HepG2 (cell line): ENCODE data around the gene ETV6. TPM values are rescaled to one million over a fixed set of nuclear protein-coding genes. Genes with fewer than 3 reads are reported as not detected.

Experiments
- ATAC-seq: fragments of 200-7000 bp; cut with Tn5 transposase; 3 replicates; pipeline ENCODE4 v1.9.1; 2020; ENCODE audit warnings: mild to moderate bottlenecking, moderate library complexity
- BruUV-seq: library from RNA; stranded (reverse); fragments of 400-500 nt; replicated peaks from 2 replicates; lab custom pipeline; 2021; lab: Mats Ljungman, UMichigan
- CTCF ChIA-PET: fragments of 300-600 bp; formaldehyde crosslinking; extraction: SDS; loops from one replicate; lab custom pipeline; 2021; ENCODE audit warnings: low total read pairs, inconsistent platforms, low intra/inter-chr PET ratio; lab: Yijun Ruan, JAX
- POLR2A ChIA-PET: fragments of 350-600 bp; sonication (Branson Sonifier 250); formaldehyde crosslinking; loops from one replicate; lab custom pipeline; 2020; ENCODE audit warnings: antibody characterized with exemption, inconsistent platforms; lab: Yijun Ruan, JAX
- DNase-seq: peaks from one replicate; pipeline ENCODE4 v3.0.0-alpha.2; 2015; ENCODE audit warnings: low spot score
- FAIRE-seq: peaks from 3 replicates; lab custom pipeline; 2011; peaks lifted over from hg19 to GRCh38; lab: Jason Lieb, UNC
- H2AFZ ChIP-seq: one replicate; pipeline ENCODE4 v1.6.1; 2011; ENCODE audit warnings: low read length, inconsistent platforms
- H3K27ac ChIP-seq: fragments of 300-600 bp; 3 replicates; pipeline ENCODE4 v1.8.0; 2011; ENCODE audit warnings: mixed run types, mild to moderate bottlenecking, mixed read lengths, low read length, inconsistent platforms; ENCODE audit not compliant: insufficient read depth; ENCODE audit errors: extremely low read length
- H3K27me3 ChIP-seq, 2 experiments: fragments of 200-600 bp in 1 of 2; 2 replicates in 1 of 2; 3 replicates in 1 of 2; pipeline versions ENCODE4 v1.6.0 to v1.8.0; 2011; ENCODE audit warnings: low read length in 2 of 2, mild to moderate bottlenecking in 2 of 2, moderate library complexity in 2 of 2, inconsistent platforms in 1 of 2; ENCODE audit not compliant: insufficient read depth in 2 of 2, control insufficient read depth in 1 of 2
- H3K36me3 ChIP-seq, 2 experiments: fragments of 200-600 bp in 1 of 2; replicated peaks in 1 of 2; 2 replicates in 1 of 2; 3 replicates in 1 of 2; pipeline versions ENCODE4 v1.5.1 to v1.8.0; 2011; ENCODE audit warnings: low read length in 2 of 2, inconsistent platforms in 1 of 2; ENCODE audit not compliant: insufficient read depth in 2 of 2, control insufficient read depth in 1 of 2
- H3K4me1 ChIP-seq: 2 replicates; pipeline ENCODE4 v1.5.1; 2012; ENCODE audit warnings: low read length, inconsistent platforms; ENCODE audit not compliant: insufficient read depth
- H3K4me2 ChIP-seq: 2 replicates; pipeline ENCODE4 v1.6.0; 2011; ENCODE audit warnings: low read depth, low read length, inconsistent platforms
- H3K4me3 ChIP-seq, 3 experiments: fragments of 200-600 bp in 1 of 3; sonication (generic), shearing (Covaris generic) in 1 of 3; replicated peaks in 1 of 3; 2 replicates each; pipeline ENCODE4 v1.5.1; 2011 to 2016; ENCODE audit warnings: low read length in 3 of 3, inconsistent platforms in 2 of 3, low read depth in 2 of 3, mild to moderate bottlenecking in 2 of 3, control low read depth in 1 of 3, mixed read lengths in 1 of 3; ENCODE audit not compliant: insufficient read depth in 1 of 3
- H3K79me2 ChIP-seq: one replicate; pipeline ENCODE4 v1.6.1; 2011; ENCODE audit warnings: low read length, inconsistent platforms; ENCODE audit not compliant: insufficient read depth
- H3K9ac ChIP-seq: 2 replicates; pipeline ENCODE4 v1.6.0; 2011; ENCODE audit warnings: mild to moderate bottlenecking, low read depth, low read length, inconsistent platforms; ENCODE audit not compliant: insufficient read depth
- H3K9me3 ChIP-seq: 2 replicates; pipeline ENCODE4 v1.5.1; 2012; ENCODE audit warnings: mild to moderate bottlenecking, low read length
- H4K20me1 ChIP-seq: 2 replicates; pipeline ENCODE4 v1.6.0; 2011; ENCODE audit warnings: inconsistent platforms, mild to moderate bottlenecking, low read length, moderate library complexity; ENCODE audit not compliant: insufficient read depth
- ARID2 ChIP-seq: sonication (generic); formaldehyde crosslinking; IDR thresholded peaks from 2 replicates; pipeline ENCODE4 v1.8.1; 2022; ENCODE audit warnings: mild to moderate bottlenecking, missing genetic modification reagents, borderline replicate concordance
- ARNTL ChIP-seq: sonication (generic); formaldehyde crosslinking; IDR thresholded peaks from 2 replicates; pipeline ENCODE4 v1.4.0; 2020; ENCODE audit warnings: mild to moderate bottlenecking, missing genetic modification reagents
- CCAR2 ChIP-seq: fragments of 200-400 bp; formaldehyde crosslinking; optimal IDR thresholded peaks from 2 replicates; pipeline ENCODE3; 2018; ENCODE audit warnings: low read depth, mild to moderate bottlenecking, low read length, moderate library complexity
- CEBPZ ChIP-seq: IDR thresholded peaks from 2 replicates; pipeline ENCODE4 v1.6.1; 2012; ENCODE audit warnings: low read length, improper control_type of control experiment
- IRF9 ChIP-seq: sonication (generic); formaldehyde crosslinking; IDR thresholded peaks from 2 replicates; pipeline ENCODE4 v1.8.0; 2022; ENCODE audit warnings: missing genetic modification reagents, mild to moderate bottlenecking, borderline replicate concordance
- MNT ChIP-seq: fragments of 450-650 bp; IDR thresholded peaks from 2 replicates; pipeline ENCODE4 v1.6.1; 2016
- MTF1 ChIP-seq: sonication (generic); formaldehyde crosslinking; IDR thresholded peaks from 2 replicates; pipeline ENCODE4 v1.5.0; 2020; ENCODE audit warnings: missing genetic modification reagents
- NFYC ChIP-seq: IDR thresholded peaks from 2 replicates; pipeline ENCODE4 v1.6.1; 2016; ENCODE audit warnings: missing genetic modification reagents, missing compliant biosample characterization
- PHF8 ChIP-seq: sonication (generic); formaldehyde crosslinking; IDR thresholded peaks from 2 replicates; pipeline ENCODE4 v1.5.0; 2020; ENCODE audit warnings: missing genetic modification reagents
- PRMT3 ChIP-seq: sonication (generic); formaldehyde crosslinking; IDR thresholded peaks from 2 replicates; pipeline ENCODE4 v1.8.1; 2022; ENCODE audit warnings: low read depth, mild to moderate bottlenecking, moderate library complexity, missing genetic modification reagents, borderline replicate concordance
- SMAD3 ChIP-seq: sonication (generic); formaldehyde crosslinking; IDR thresholded peaks from 2 replicates; pipeline ENCODE4 v1.4.0; 2020; ENCODE audit warnings: missing genetic modification reagents
- TEAD3 ChIP-seq: optimal IDR thresholded peaks from 2 replicates; pipeline ENCODE3; 2016; ENCODE audit warnings: borderline replicate concordance
- ZFP36 ChIP-seq: fragments of 150-350 bp; IDR thresholded peaks from 2 replicates; pipeline ENCODE4 v1.6.1; 2018; ENCODE audit warnings: borderline replicate concordance, low read length, low read depth; ENCODE audit not compliant: partially characterized antibody
- ZFP90 ChIP-seq: sonication (generic); formaldehyde crosslinking; IDR thresholded peaks from 2 replicates; pipeline ENCODE4 v1.8.0; 2022; ENCODE audit warnings: missing genetic modification reagents, mild to moderate bottlenecking, inconsistent platforms, borderline replicate concordance
- ZNF232 ChIP-seq: sonication (generic); formaldehyde crosslinking; IDR thresholded peaks from 2 replicates; pipeline ENCODE4 v1.4.0; 2020; ENCODE audit warnings: missing genetic modification reagents, borderline replicate concordance
- ZNF30 ChIP-seq: sonication (generic); formaldehyde crosslinking; IDR thresholded peaks from 2 replicates; pipeline ENCODE4 v1.5.0; 2020; ENCODE audit warnings: mild to moderate bottlenecking, missing genetic modification reagents
- ZNF784 ChIP-seq: sonication (generic); formaldehyde crosslinking; IDR thresholded peaks from 2 replicates; pipeline ENCODE4 v1.5.1; 2020; ENCODE audit warnings: missing genetic modification reagents, mild to moderate bottlenecking, borderline replicate concordance
- ZNF841 ChIP-seq: sonication (generic); formaldehyde crosslinking; IDR thresholded peaks from 2 replicates; pipeline ENCODE4 v1.8.1; 2023; ENCODE audit warnings: missing genetic modification reagents, borderline replicate concordance
- ZSCAN21 ChIP-seq: sonication (generic); formaldehyde crosslinking; IDR thresholded peaks from 2 replicates; pipeline ENCODE4 v1.8.0; 2022; ENCODE audit warnings: mild to moderate bottlenecking, missing genetic modification reagents, moderate library complexity, borderline replicate concordance
- WGBS: methylation state at CpG from one replicate; pipeline ENCODE4 v1.1.6; 2017; ENCODE audit warnings: low lambda C conversion rate; 5-methylcytosine and 5-hydroxymethylcytosine counted together
- in situ Hi-C: cut with HindIII; loops from 2 replicates; pipeline ENCODE4 v1.10.0; 2017; ENCODE audit warnings: low pct_unique_long_range_greater_than_20kb; ENCODE audit not compliant: extremely low pct_ligation_motif_present
- intact Hi-C: fragments of 100-400 bp; cut with micrococcal nuclease; formaldehyde crosslinking; loops from one replicate; pipeline ENCODE4 v1.10.0; 2022; ENCODE audit not compliant: unreplicated experiment
- polyA plus RNA-seq, 8 experiments: library from polyadenylated mRNA; depleted of rRNA in 3 of 8; stranded (reverse) in 7 of 8; unstranded in 1 of 8; fragments of >200 nt; fragmentation: Illumina TruSeq in 4 of 8; extraction: Trizol in 4 of 8; gene quantifications; 2 replicates each; pipeline versions ENCODE4 v1.2.1 to v1.2.3, GENCODE V29; 2011 to 2016; ENCODE audit warnings: low read depth in 4 of 8, missing spikeins in 1 of 8, mixed read lengths in 1 of 8; ENCODE audit not compliant: insufficient read depth in 1 of 8
- total RNA-seq, 5 experiments: library from RNA; depleted of rRNA; stranded (reverse); fragments of >200 nt; fragmentation: Illumina TruSeq; extraction: Trizol; gene quantifications; 2 replicates each; pipeline ENCODE4 v1.2.3, GENCODE V29; 2016; ENCODE audit warnings: low read depth in 1 of 5

The ETV6 gene
- total and polyA plus RNA-seq, 2 of the 13 experiments (the other 11 are each of a cell fraction or from before 2014, with no cell fraction given), result 2.2 to 3.0 TPM

GRCh38 chr12:11895421-11896078 lies 246.1 kb downstream of the ETV6 start:
- DNase-seq (no peak), ATAC-seq (no peak), FAIRE-seq (no peak)
- ChIA-PET CTCF (no interaction called here), POLR2A (no interaction called here)
- Histone ChIP-seq H3K36me3 (no peaks in the 10 kb centered on the region; a peak in 2 of 5 replicates), H3K27me3 (no peaks in the 10 kb centered on the region), H3K9me3 (no peaks in the 10 kb centered on the region), H3K4me3 (no peak overlapping the region), H3K79me2 (no peaks in the 10 kb centered on the region), H3K4me1 (peaks cover 23% of the 10 kb centered on the region), H3K9ac (no peak overlapping the region), H4K20me1 (no peaks in the 10 kb centered on the region), H3K27ac (no peak overlapping the region), H2AFZ (no peak overlapping the region), H3K4me2 (no peak overlapping the region)
- intact Hi-C loops, result no loop called here
- BruUV-seq, result no TSS peak
- 91% methylated on average over 6 of the region's 7 CpGs for WGBS
- in situ Hi-C loops, result no loop called here
- TF ChIP-seq ZSCAN21 (CRISPR knock-in tag), result no peak
- no peak for TF ChIP-seq ZNF30 (CRISPR knock-in tag)
- TF ChIP-seq ZFP36, result no peak
- TF ChIP-seq ARID2, result no peak
- no peak for TF ChIP-seq CCAR2
- TF ChIP-seq ARNTL, result no peak
- TF ChIP-seq ZNF784, result no peak
- no peak for TF ChIP-seq PHF8 (CRISPR knock-in tag)
- TF ChIP-seq TEAD3 (CRISPR knock-in tag), result no peak
- no peak for TF ChIP-seq ZNF841 (CRISPR knock-in tag)
- no peak for TF ChIP-seq ZFP90
- TF ChIP-seq CEBPZ, result no peak
- no peak for TF ChIP-seq MTF1
- TF ChIP-seq IRF9, result no peak
- no peak for TF ChIP-seq ZNF232 (CRISPR knock-in tag)
- no peak for TF ChIP-seq SMAD3 (CRISPR knock-in tag)
- no peak for TF ChIP-seq NFYC (CRISPR knock-in tag)
- TF ChIP-seq MNT, result no peak
- no peak for TF ChIP-seq PRMT3 (CRISPR knock-in tag)
